ENCODE data around the gene AGRN. TPM values are rescaled to one million over a fixed set of nuclear protein-coding genes. Genes with fewer than 3 reads are reported as not detected.
"Not testable (repeated sequence)": the region's sequence is repeated elsewhere in the genome, so short reads cannot be mapped to it uniquely, and the experiment has no call there.

AGRN gene
- total RNA-seq, 4 donors from 2014 or later, result 8.2 to 86.9 (median 26.2) TPM

DNA sequence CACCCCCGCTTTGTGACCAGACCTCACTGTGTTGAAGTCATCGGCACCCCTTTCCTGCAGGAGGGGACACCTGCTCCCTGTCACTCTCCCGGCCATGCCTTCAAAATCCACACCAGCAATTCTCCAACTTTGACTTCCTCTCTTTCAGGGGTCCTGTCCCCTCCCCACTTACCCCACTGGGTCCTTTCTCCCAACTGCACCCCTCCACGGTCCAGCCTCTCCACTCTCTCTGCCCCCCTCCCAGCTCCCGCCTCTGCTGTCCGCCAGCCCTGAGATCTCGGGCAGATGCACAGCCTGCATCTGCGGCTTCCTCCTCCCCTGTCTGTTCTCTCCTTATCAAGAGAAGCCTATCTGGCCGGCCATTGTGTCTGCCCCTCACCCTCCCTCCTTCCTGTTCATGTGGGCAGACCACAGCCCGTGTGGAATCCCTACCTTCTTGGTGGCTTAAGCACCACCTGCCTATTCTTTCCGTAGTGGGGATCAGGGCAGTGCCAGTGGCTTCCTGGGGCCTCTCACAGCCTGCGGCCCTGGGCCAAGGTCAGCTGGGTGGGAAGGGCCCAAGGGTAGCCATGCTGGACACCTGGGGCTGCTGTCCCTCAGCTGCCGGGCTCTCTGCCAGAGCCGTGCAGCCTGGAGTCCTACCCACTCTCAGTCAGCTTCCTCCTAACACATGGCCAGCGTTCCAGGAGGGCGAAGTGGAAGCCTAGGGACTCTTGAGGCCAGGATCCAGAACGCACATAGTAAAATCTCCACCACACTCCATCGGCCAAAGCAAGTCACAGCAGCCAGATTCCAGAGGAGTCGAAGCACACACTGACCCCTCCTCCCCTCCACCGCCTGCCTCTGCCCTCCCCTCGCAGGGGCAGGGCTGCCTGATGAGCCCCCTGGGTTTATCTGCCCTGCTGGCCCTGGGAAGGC lies 14.9 kb upstream of the AGRN start:
- Histone ChIP-seq H3K27ac (no peak overlapping the region), H3K9me3 (no peaks in the 10 kb centered on the region), H3K4me1 (peaks cover 0 to 5% of the 10 kb centered on the region in 2 donors), H3K36me3 (no peaks in the 10 kb centered on the region), H3K4me3 (no peak overlapping the region), H3K27me3 (peaks cover 0 to 3% of the 10 kb centered on the region in 2 donors)
- peak in 1 of 2 donors; percentile 19 for DNase-seq
- TF ChIP-seq POLR2A (IDR thresholded peaks at IDR 0.05), result no peak
- intact Hi-C loops (cut with DNase I; ENCODE audit: low total_unique reads), result no loop called here

DNA sequence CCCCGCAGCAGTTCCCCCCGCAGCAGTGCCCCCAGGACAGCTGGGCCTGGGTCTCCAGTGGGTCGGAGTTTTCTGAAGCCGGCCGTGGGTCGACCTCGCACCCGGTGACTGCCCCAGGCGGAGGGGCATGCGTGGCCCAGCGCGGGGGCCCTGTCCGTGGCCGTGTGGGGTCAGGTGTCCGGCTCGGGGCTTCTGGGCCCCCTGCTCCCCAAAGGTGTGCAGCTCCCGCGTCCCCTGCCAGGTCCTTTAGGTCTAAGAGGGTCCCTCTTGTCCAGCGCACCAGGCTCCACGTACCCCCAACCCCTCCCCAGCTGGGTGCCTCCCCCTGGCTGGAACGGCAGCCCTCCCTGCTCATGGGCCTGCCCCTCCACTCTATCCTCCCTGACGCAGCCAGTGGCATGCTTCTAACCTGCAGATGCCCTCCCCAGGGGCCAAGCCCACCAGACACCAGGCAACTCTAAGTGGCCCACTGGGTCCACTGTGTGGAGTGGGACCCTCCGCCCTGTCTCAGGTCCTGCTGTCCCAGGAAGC lies 14.1 kb upstream of the AGRN start:
- no peaks in the 10 kb centered on the region for H3K9me3 ChIP-seq
- H3K27ac ChIP-seq, result no peak overlapping the region
- H3K4me1 ChIP-seq, result peaks cover 0 to 5% of the 10 kb centered on the region in 2 donors
- H3K36me3 ChIP-seq, result no peaks in the 10 kb centered on the region
- DNase-seq, result no peak
- H3K27me3 ChIP-seq, result no peaks in the 10 kb centered on the region
- intact Hi-C loops (cut with DNase I; ENCODE audit: low total_unique reads), result no loop called here
- H3K4me3 ChIP-seq, result no peak overlapping the region
- TF ChIP-seq POLR2A (IDR thresholded peaks at IDR 0.05), result no peak
- TF ChIP-seq, protein P1, sequence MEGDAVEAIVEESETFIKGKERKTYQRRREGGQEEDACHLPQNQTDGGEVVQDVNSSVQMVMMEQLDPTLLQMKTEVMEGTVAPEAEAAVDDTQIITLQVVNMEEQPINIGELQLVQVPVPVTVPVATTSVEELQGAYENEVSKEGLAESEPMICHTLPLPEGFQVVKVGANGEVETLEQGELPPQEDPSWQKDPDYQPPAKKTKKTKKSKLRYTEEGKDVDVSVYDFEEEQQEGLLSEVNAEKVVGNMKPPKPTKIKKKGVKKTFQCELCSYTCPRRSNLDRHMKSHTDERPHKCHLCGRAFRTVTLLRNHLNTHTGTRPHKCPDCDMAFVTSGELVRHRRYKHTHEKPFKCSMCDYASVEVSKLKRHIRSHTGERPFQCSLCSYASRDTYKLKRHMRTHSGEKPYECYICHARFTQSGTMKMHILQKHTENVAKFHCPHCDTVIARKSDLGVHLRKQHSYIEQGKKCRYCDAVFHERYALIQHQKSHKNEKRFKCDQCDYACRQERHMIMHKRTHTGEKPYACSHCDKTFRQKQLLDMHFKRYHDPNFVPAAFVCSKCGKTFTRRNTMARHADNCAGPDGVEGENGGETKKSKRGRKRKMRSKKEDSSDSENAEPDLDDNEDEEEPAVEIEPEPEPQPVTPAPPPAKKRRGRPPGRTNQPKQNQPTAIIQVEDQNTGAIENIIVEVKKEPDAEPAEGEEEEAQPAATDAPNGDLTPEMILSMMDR (IDR thresholded peaks at IDR 0.05), result no peak

DNA sequence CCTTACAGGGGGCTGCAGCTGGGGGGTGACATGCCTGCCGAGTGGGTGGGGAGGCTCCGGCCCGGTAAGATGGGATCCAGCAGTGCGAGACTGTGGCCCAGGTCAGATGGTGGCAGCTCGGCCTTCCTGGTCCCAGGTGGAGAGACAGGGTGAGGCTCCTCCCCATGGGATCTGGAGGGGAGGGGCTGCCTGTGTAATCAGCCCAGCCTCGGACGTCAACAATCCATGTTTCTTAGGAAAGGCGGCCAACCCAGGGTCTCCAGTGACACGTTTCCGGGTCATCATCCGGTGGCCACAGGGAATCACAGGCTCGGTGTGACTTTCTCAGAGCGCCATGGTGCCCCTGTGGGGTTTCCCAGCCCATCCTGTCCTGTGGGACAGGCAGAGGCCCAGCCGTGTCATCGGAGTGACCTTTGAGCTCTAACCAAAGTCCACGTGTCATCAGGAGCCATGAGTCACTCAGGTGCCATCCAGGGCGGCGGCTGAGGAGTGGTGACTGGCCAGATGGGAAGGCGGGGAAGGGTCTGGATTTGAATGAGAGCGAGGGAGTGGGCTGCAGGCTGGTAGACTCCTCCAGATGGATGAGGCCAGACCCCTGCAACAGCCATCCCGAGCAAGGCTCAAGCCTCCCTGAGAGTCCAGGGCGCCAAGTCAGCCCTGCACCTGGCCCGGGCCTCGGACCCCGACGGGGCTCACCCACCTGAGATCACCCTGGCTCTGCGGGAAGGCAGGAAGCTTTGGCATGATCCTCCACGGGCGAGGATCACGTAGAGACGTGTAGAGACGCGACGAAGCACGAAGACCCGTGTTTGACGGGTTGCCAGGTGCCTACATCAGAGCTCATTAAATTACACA lies 13.4 kb upstream of the AGRN start:
- intact Hi-C loops (cut with DNase I; ENCODE audit: low total_unique reads), result no loop called here
- peak in 1 of 2 donors; percentile 16 for DNase-seq
- no peak for TF ChIP-seq POLR2A (IDR thresholded peaks at IDR 0.05)
- TF ChIP-seq, protein P1 (IDR thresholded peaks at IDR 0.05), result no peak
- Histone ChIP-seq H3K4me1 (peaks cover 0 to 5% of the 10 kb centered on the region in 2 donors), H3K36me3 (no peaks in the 10 kb centered on the region), H3K27ac (no peak overlapping the region), H3K9me3 (no peaks in the 10 kb centered on the region), H3K27me3 (no peaks in the 10 kb centered on the region), H3K4me3 (no peak overlapping the region)

DNA sequence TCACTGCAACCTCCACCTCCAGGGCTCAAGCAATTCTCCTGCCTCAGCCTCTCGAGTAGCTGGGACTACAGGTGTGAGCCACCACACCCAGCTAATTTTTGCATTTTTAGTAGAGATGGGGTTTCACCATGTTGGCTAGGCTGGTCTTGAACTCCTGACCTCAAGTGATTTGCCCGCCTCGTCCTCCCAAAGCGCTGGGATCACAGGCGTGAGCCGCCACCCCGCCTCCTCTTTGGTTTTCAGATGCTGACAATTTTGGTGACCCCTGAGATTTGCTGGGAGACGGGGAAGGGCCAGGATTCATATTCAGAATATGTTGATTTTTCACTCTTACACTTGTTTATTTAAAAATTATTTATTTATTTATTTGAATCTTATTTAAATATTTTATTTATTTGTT lies 9.8 kb upstream of the AGRN start:
- H3K36me3 ChIP-seq; H3K27me3 ChIP-seq; H3K4me3 ChIP-seq; intact Hi-C loops (cut with DNase I; ENCODE audit: low total_unique reads); H3K9me3 ChIP-seq; H3K27ac ChIP-seq; DNase-seq; H3K4me1 ChIP-seq: not testable (repeated sequence)

DNA sequence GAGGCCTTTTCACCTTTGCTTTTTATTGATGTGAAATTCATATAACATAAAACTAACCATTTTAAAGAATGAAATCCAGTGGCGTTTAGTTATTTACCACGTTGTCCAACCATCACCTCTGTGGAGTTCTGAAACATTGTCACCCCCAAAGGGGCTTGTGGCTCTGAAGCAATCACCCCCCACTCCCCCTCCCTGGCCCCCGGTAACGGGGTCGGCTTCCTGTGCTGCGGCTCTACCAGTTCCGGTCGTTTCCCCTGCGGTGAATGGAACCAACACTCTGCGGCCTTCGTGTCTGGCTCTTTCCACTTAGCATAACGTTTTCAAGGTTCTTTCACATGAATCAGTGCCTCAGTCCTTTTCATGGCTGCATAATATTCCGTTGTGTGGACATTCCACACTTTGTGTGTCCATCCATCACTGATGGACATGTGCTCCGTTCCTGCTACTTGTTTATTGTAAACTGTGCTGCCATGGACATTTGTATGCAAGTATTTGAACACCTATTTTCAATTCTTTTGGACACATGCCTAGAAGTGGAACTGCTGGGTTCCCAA lies 8.4 kb upstream of the AGRN start:
- Histone ChIP-seq H3K27ac (no peak overlapping the region), H3K9me3 (no peaks in the 10 kb centered on the region), H3K4me3 (no peak overlapping the region), H3K4me1 (no peaks in the 10 kb centered on the region), H3K36me3 (no peaks in the 10 kb centered on the region), H3K27me3 (no peaks in the 10 kb centered on the region)
- intact Hi-C loops (cut with DNase I; ENCODE audit: low total_unique reads), result no loop called here
- no peak for DNase-seq
- no peak for TF ChIP-seq POLR2A (IDR thresholded peaks at IDR 0.05)
- TF ChIP-seq, protein P1 (IDR thresholded peaks at IDR 0.05), result no peak

DNA sequence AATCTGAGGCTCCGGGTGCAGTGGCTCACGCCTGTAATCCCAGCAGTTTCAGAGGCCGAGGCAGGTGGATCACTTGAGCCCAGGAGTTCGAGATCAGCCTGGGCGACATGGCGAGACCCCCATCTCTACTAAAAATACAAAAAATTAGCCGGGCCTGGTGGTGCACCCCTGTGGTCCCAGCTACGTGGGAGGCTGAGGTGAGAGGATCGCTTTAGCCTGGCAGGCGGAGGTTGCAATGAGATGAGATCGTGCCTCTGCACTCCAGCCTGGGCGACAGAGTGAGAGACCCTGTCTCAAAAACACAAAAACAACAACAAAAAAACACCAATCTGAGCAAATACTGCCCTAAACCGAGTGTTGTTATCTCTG lies 7.2 kb upstream of the AGRN start:
- H3K9me3 ChIP-seq; H3K27me3 ChIP-seq; DNase-seq; intact Hi-C loops (cut with DNase I; ENCODE audit: low total_unique reads); H3K4me1 ChIP-seq; H3K36me3 ChIP-seq: not testable (repeated sequence)
- Histone ChIP-seq H3K4me3 (peak overlapping the region; percentile 54 to 58), H3K27ac (peak overlapping the region; percentile 81 to 89)
